ENCODE results near the gene SERTAD2.

- no peak for TF ChIP-seq CTCF (conservative IDR thresholded peaks at IDR 0.05)
- no peak for TF ChIP-seq ZFX (IDR thresholded peaks at IDR 0.05)
Measured at GRCh38 chr2:64678771-64679590, 25.3 kb upstream of the SERTAD2 start.

Measured in C4-2B (cell line).